ENCODE data around the gene NAPA. TPM values are rescaled to one million over a fixed set of nuclear protein-coding genes. Genes with fewer than 3 reads are reported as not detected.

Gene NAPA
- polyA plus RNA-seq, 1 experiment: 84.1 TPM

GRCh38 chr19:47446534-47447469 is 68.1 kb downstream of the NAPA start:
- Histone ChIP-seq H3K4me3 (ENCODE audit: low read depth, low read length) (no peak overlapping the region), H3K27me3 (ENCODE audit: control insufficient read depth, insufficient read depth, low read length) (peaks cover 63% of the 10 kb centered on the region), H3K27ac (ENCODE audit: low read depth, low read length) (no peak overlapping the region), H3K9me3 (ENCODE audit: control insufficient read depth, insufficient read depth, low read length) (peaks cover 9% of the 10 kb centered on the region)
- DNase-seq (ENCODE audit: low read depth, low spot score): no peak
- TF ChIP-seq CTCF (IDR thresholded peaks at IDR 0.05; ENCODE audit: low read depth, low read length): no peak
- ChIA-PET POLR2A (interaction anchor here (1.0 kb wide), 2 partner anchors 19 to 37 kb away, joined by 3 to 7 read pairs; partner anchors contain the start of gene KPTN), CTCF (interaction anchor here (0.8 to 2.2 kb wide), 6 partner anchors 11 to 266 kb away, joined by 3 to 11 read pairs (median 4); partner anchors contain the start of genes KPTN and NAPA)

- no peak for TF ChIP-seq CTCF (IDR thresholded peaks at IDR 0.05; ENCODE audit: low read depth, low read length)
- H3K4me3 ChIP-seq (ENCODE audit: low read depth, low read length): no peak overlapping the region
- peaks cover 65% of the 10 kb centered on the region for H3K27me3 ChIP-seq (ENCODE audit: control insufficient read depth, insufficient read depth, low read length)
- ChIA-PET CTCF (interaction anchor here (1.3 to 1.4 kb wide), 3 partner anchors 18 to 267 kb away, joined by 3 to 5 read pairs (median 3); partner anchors contain the start of gene NAPA), POLR2A (interaction anchor here (0.7 to 1.0 kb wide), 2 partner anchors 18 to 61 kb away, joined by 4 to 7 read pairs; no protein-coding TSS in a partner anchor)
- DNase-seq (ENCODE audit: low read depth, low spot score): no peak
- H3K27ac ChIP-seq (ENCODE audit: low read depth, low read length): no peak overlapping the region
- H3K9me3 ChIP-seq (ENCODE audit: control insufficient read depth, insufficient read depth, low read length): peaks cover 9% of the 10 kb centered on the region
These were observed 68.9 kb downstream of the NAPA start for GRCh38 chr19:47445937-47446402.

- POLR2A ChIA-PET: interaction anchor here (0.6 to 1.0 kb wide), 3 partner anchors 17 to 78 kb away, joined by 4 to 7 read pairs (median 5); no protein-coding TSS in a partner anchor
- Histone ChIP-seq H3K27me3 (ENCODE audit: control insufficient read depth, insufficient read depth, low read length) (peaks cover 68% of the 10 kb centered on the region), H3K27ac (ENCODE audit: low read depth, low read length) (no peak overlapping the region), H3K4me3 (ENCODE audit: low read depth, low read length) (no peak overlapping the region), H3K9me3 (ENCODE audit: control insufficient read depth, insufficient read depth, low read length) (peaks cover 9% of the 10 kb centered on the region)
- no peak for DNase-seq (ENCODE audit: low read depth, low spot score)
- CTCF ChIA-PET: interaction anchor here (1.0 to 1.4 kb wide), 5 partner anchors 11 to 267 kb away, joined by 3 to 5 read pairs (median 3); partner anchors contain the start of gene NAPA
- no peak for TF ChIP-seq CTCF (IDR thresholded peaks at IDR 0.05; ENCODE audit: low read depth, low read length)
These were observed 69.3 kb downstream of the NAPA start for GRCh38 chr19:47445527-47445926.

GRCh38 chr19:47444388-47444821 is 70.5 kb downstream of the NAPA start:
- ChIA-PET CTCF (interaction anchor here (1.0 to 1.1 kb wide), 2 partner anchors 10 to 39 kb away, joined by 3 read pairs; no protein-coding TSS in a partner anchor), POLR2A (no interaction called here)
- Histone ChIP-seq H3K4me3 (ENCODE audit: low read depth, low read length) (no peak overlapping the region), H3K27ac (ENCODE audit: low read depth, low read length) (no peak overlapping the region), H3K9me3 (ENCODE audit: control insufficient read depth, insufficient read depth, low read length) (peaks cover 9% of the 10 kb centered on the region), H3K27me3 (ENCODE audit: control insufficient read depth, insufficient read depth, low read length) (peaks cover 58% of the 10 kb centered on the region)
- no peak for DNase-seq (ENCODE audit: low read depth, low spot score)
- TF ChIP-seq CTCF (IDR thresholded peaks at IDR 0.05; ENCODE audit: low read depth, low read length): no peak
